H1 (cell line): ENCODE data around the gene TCF25. TPM values are rescaled to one million over a fixed set of nuclear protein-coding genes. Genes with fewer than 3 reads are reported as not detected.
"Not testable (repeated sequence)": the region's sequence is repeated elsewhere in the genome, so short reads cannot be mapped to it uniquely, and the experiment has no call there.

Experiments
- CTCF ChIA-PET: fragments of 300-600 bp; sonication (Branson Sonifier 250); formaldehyde crosslinking; loops from one replicate; lab custom pipeline; 2021; ENCODE audit not compliant: partially characterized antibody; lab: Charles Lee
- POLR2A ChIA-PET: fragments of 300-600 bp; sonication (Branson Sonifier 250); formaldehyde crosslinking; loops from one replicate; lab custom pipeline; 2021; ENCODE audit warnings: inconsistent platforms; ENCODE audit not compliant: partially characterized antibody; lab: Charles Lee
- DNase-seq, 2 experiments: peaks; one replicate each; pipeline versions ENCODE4 v3.0.0 to v3.0.0-alpha.2; 2010 to 2022; ENCODE audit warnings: low spot score in 2 of 2, low read depth in 1 of 2, mixed read lengths in 1 of 2
- FAIRE-seq: peaks from 2 replicates; lab custom pipeline; 2011; peaks lifted over from hg19 to GRCh38; lab: Jason Lieb, UNC
- H2AFZ ChIP-seq: 2 replicates; pipeline ENCODE4 v1.8.1; 2012; ENCODE audit warnings: low read length, inconsistent platforms
- H2AK5ac ChIP-seq: 2 replicates; pipeline ENCODE4 v1.6.1; 2013; ENCODE audit warnings: low read depth, low read length
- H2BK120ac ChIP-seq: replicated peaks from 2 replicates; pipeline ENCODE3; 2013; ENCODE audit warnings: low read depth, low read length, inconsistent platforms
- H2BK12ac ChIP-seq: 2 replicates; pipeline ENCODE4 v1.6.1; 2013; ENCODE audit warnings: low read depth, low read length
- H2BK15ac ChIP-seq: 2 replicates; pipeline ENCODE4 v1.6.1; 2013; ENCODE audit warnings: low read length
- H2BK20ac ChIP-seq: 2 replicates; pipeline ENCODE4 v1.6.1; 2013; ENCODE audit warnings: low read length
- H2BK5ac ChIP-seq: 2 replicates; pipeline ENCODE4 v1.6.1; 2013; ENCODE audit warnings: low read depth, low read length
- H3K14ac ChIP-seq: 2 replicates; pipeline ENCODE4 v1.6.1; 2013; ENCODE audit warnings: inconsistent platforms; ENCODE audit not compliant: insufficient read length
- H3K18ac ChIP-seq: 2 replicates; pipeline ENCODE4 v1.6.1; 2013; ENCODE audit warnings: low read length; ENCODE audit errors: extremely low read depth
- H3K23ac ChIP-seq: 2 replicates; pipeline ENCODE4 v1.6.1; 2013; ENCODE audit warnings: inconsistent platforms; ENCODE audit not compliant: insufficient read length
- H3K23me2 ChIP-seq: 2 replicates; pipeline ENCODE4 v1.6.1; 2013; ENCODE audit warnings: low read depth, low read length
- H3K27ac ChIP-seq: 2 replicates; pipeline ENCODE4 v1.6.1; 2011; ENCODE audit warnings: low read depth, low read length, inconsistent platforms
- H3K27me3 ChIP-seq, 4 experiments: replicated peaks in 1 of 4; 1 replicate in 1 of 4; 2 replicates in 3 of 4; pipeline versions ENCODE4 v1.6.1 to v1.8.1; 2011 to 2013; ENCODE audit warnings: low read length in 3 of 4, mild to moderate bottlenecking in 3 of 4, inconsistent platforms in 2 of 4, mixed read lengths in 2 of 4, moderate library complexity in 1 of 4; ENCODE audit not compliant: control insufficient read depth in 3 of 4, insufficient read depth in 3 of 4; ENCODE audit errors: extremely low read depth in 1 of 4
- H3K36me3 ChIP-seq, 4 experiments: 2 replicates each; pipeline versions ENCODE4 v1.6.1 to v1.8.1; 2011 to 2013; ENCODE audit warnings: mild to moderate bottlenecking in 4 of 4, low read length in 3 of 4, moderate library complexity in 2 of 4, control low read depth in 1 of 4, inconsistent platforms in 1 of 4; ENCODE audit not compliant: insufficient read depth in 4 of 4, control insufficient read depth in 2 of 4
- H3K4ac ChIP-seq: replicated peaks from 2 replicates; pipeline ENCODE3; 2013; ENCODE audit warnings: low read length, low read depth, mixed read lengths, inconsistent platforms; ENCODE audit not compliant: insufficient read length
- H3K4me1 ChIP-seq, 4 experiments: replicated peaks in 1 of 4; 1 replicate in 1 of 4; 2 replicates in 3 of 4; pipeline versions ENCODE4 v1.6.1 to v1.8.1; 2011 to 2013; ENCODE audit warnings: low read length in 3 of 4, inconsistent platforms in 2 of 4, mixed read lengths in 1 of 4; ENCODE audit not compliant: insufficient read depth in 4 of 4, control insufficient read depth in 3 of 4
- H3K4me2 ChIP-seq, 2 experiments: 2 replicates each; pipeline versions ENCODE4 v1.6.1 to v1.8.1; 2011 to 2013; ENCODE audit warnings: low read depth in 2 of 2, low read length in 2 of 2, control low read depth in 1 of 2, inconsistent platforms in 1 of 2, mild to moderate bottlenecking in 1 of 2; ENCODE audit not compliant: insufficient read depth in 1 of 2
- H3K4me3 ChIP-seq, 4 experiments: fragments of 200-600, 300-600 bp in 1 of 4; sonication (generic), shearing (Covaris generic), sonication (Bioruptor Twin) in 1 of 4; 2 replicates each; pipeline versions ENCODE4 v1.5.1 to v1.8.1; 2011 to 2016; ENCODE audit warnings: low read length in 4 of 4, low read depth in 3 of 4, control low read depth in 2 of 4, inconsistent platforms in 2 of 4, mild to moderate bottlenecking in 2 of 4, mixed read lengths in 1 of 4, moderate library complexity in 1 of 4; ENCODE audit not compliant: insufficient read depth in 2 of 4; ENCODE audit errors: extremely low read depth in 1 of 4
- H3K56ac ChIP-seq: replicated peaks from 2 replicates; pipeline ENCODE3; 2013; ENCODE audit warnings: low read depth, mild to moderate bottlenecking, mixed read lengths, low read length, inconsistent platforms; ENCODE audit not compliant: insufficient read length
- H3K79me1 ChIP-seq: 2 replicates; pipeline ENCODE4 v1.6.1; 2013; ENCODE audit warnings: low read depth, low read length, control low read depth
- H3K79me2 ChIP-seq, 2 experiments: 2 replicates each; pipeline versions ENCODE4 v1.6.1 to v1.8.1; 2012 to 2013; ENCODE audit warnings: low read length in 2 of 2, mild to moderate bottlenecking in 2 of 2, inconsistent platforms in 1 of 2; ENCODE audit not compliant: insufficient read depth in 2 of 2, control insufficient read depth in 1 of 2
- H3K9ac ChIP-seq, 4 experiments: replicated peaks in 1 of 4; 1 replicate in 1 of 4; 2 replicates in 3 of 4; pipeline versions ENCODE4 v1.6.1 to v1.8.1; 2011 to 2013; ENCODE audit warnings: low read depth in 3 of 4, low read length in 3 of 4, control low read depth in 2 of 4, mild to moderate bottlenecking in 2 of 4, moderate library complexity in 2 of 4, inconsistent platforms in 1 of 4; ENCODE audit errors: extremely low read depth in 1 of 4
- H3K9me3 ChIP-seq, 2 experiments: 2 replicates each; pipeline versions ENCODE4 v1.6.1 to v1.8.1; 2012 to 2013; ENCODE audit warnings: mild to moderate bottlenecking in 2 of 2, moderate library complexity in 2 of 2, control low read depth in 1 of 2, inconsistent platforms in 1 of 2, low read depth in 1 of 2, low read length in 1 of 2, mixed read lengths in 1 of 2; ENCODE audit not compliant: insufficient read depth in 2 of 2
- H4K20me1 ChIP-seq, 2 experiments: replicated peaks in 1 of 2; 2 replicates each; pipeline versions ENCODE3 to v1.8.1; 2011 to 2013; ENCODE audit warnings: inconsistent platforms in 2 of 2, low read length in 2 of 2, mild to moderate bottlenecking in 1 of 2; ENCODE audit not compliant: insufficient read depth in 2 of 2, control insufficient read depth in 1 of 2
- H4K5ac ChIP-seq: 2 replicates; pipeline ENCODE4 v1.6.1; 2013; ENCODE audit warnings: low read length, low read depth, mixed read lengths, inconsistent platforms; ENCODE audit not compliant: insufficient read length
- H4K8ac ChIP-seq: 2 replicates; pipeline ENCODE4 v1.8.0; 2013; ENCODE audit warnings: mild to moderate bottlenecking, moderate library complexity, low read length, inconsistent platforms; ENCODE audit not compliant: insufficient read depth; ENCODE audit errors: extremely low read depth
- H4K91ac ChIP-seq: replicated peaks from 2 replicates; pipeline ENCODE3; 2013; ENCODE audit warnings: low read length, mixed read lengths, inconsistent platforms; ENCODE audit not compliant: insufficient read length
- WGBS, 2 experiments: shearing (Covaris generic) in 1 of 2; methylation state at CpG; one replicate each; pipeline versions ENCODE4 v1.1.6 to v1.1.7; 2013 to 2015; ENCODE audit warnings: low lambda C conversion rate in 2 of 2, mixed read lengths in 2 of 2, inconsistent platforms in 1 of 2, low coverage in 1 of 2, missing lambda C conversion rate in 1 of 2; ENCODE audit not compliant: insufficient replicate concordance in 2 of 2, insufficient coverage in 1 of 2, insufficient read length in 1 of 2; ENCODE audit errors: extremely low coverage in 1 of 2, missing lambda C conversion rate in 1 of 2; 5-methylcytosine and 5-hydroxymethylcytosine counted together
- polyA plus RNA-seq, 7 experiments: library from polyadenylated mRNA; depleted of rRNA in 3 of 7; stranded (reverse) in 5 of 7; unstranded in 2 of 7; fragments of >200 nt in 5 of 7; fragments of 200-250 nt in 2 of 7; gene quantifications; 1 replicate in 5 of 7; 2 replicates in 1 of 7; 4 replicates in 1 of 7; pipeline versions ENCODE4 v1.2.1 to v1.2.3, GENCODE V29; 2011 to 2013; ENCODE audit warnings: missing spikeins in 2 of 7, mixed read lengths in 2 of 7
- total RNA-seq: library from RNA; stranded (reverse); fragmentation: NEBNext Ultra II Directional; extraction: Animal tissue kit (Norgen Biotek cat#: 25700); gene quantifications from 2 replicates; pipeline ENCODE4 v1.2.1, GENCODE V29; 2021

Gene TCF25
- total and polyA plus RNA-seq, 2 of the 8 experiments (the other 6 are each of a cell fraction or from before 2014, with no cell fraction given), result 78.1 to 102 TPM

- H2BK15ac ChIP-seq, H3K27me3 ChIP-seq, H2BK12ac ChIP-seq, H3K4me1 ChIP-seq, H3K18ac ChIP-seq, H3K14ac ChIP-seq, H4K20me1 ChIP-seq, H3K23ac ChIP-seq, FAIRE-seq, H4K8ac ChIP-seq, H3K27ac ChIP-seq, H3K36me3 ChIP-seq, H2BK20ac ChIP-seq, H3K56ac ChIP-seq, H2AK5ac ChIP-seq, H3K4ac ChIP-seq, H2BK120ac ChIP-seq, H2BK5ac ChIP-seq, H3K9me3 ChIP-seq, H2AFZ ChIP-seq, H3K9ac ChIP-seq, H3K79me1 ChIP-seq, H4K5ac ChIP-seq, POLR2A ChIA-PET, H3K23me2 ChIP-seq, H3K4me2 ChIP-seq, DNase-seq, H4K91ac ChIP-seq, H3K79me2 ChIP-seq, H3K4me3 ChIP-seq: not testable (repeated sequence)
- WGBS, 2 experiments, result 95% methylated on average over 35 of the region's 39 CpGs; no CpG with 5 or more reads in 1 of the 2 experiments
- CTCF ChIA-PET, result interaction anchor here (0.6 to 2.2 kb wide), 3 partner anchors 20 to 77 kb away, joined by 3 to 6 read pairs (median 4); no protein-coding TSS in a partner anchor
Observed at GRCh38 chr16:89833664-89834363, 39.6 kb upstream of the TCF25 start.
